Mucosa of descending colon (tissue), 3 donors: Measurements from ENCODE around the gene TRPC6. TPM values are rescaled to one million over a fixed set of nuclear protein-coding genes. Genes with fewer than 3 reads are reported as not detected.

ENCODE experiments used
- ATAC-seq: fragments of 200-7000 bp; cut with Tn5 transposase; one replicate; pipeline ENCODE4 v1.9.1; 2020; ENCODE audit warnings: mild to moderate bottlenecking, moderate library complexity
- DNase-seq, 3 donors: peaks; one replicate each; pipeline ENCODE4 v3.0.0-alpha.2; 2020
- H3K36me3 ChIP-seq: fragments of 200-600 bp; one replicate; pipeline ENCODE4 v1.8.0; 2021; ENCODE audit warnings: low read depth, mild to moderate bottlenecking
- H3K4me1 ChIP-seq: fragments of 200-600 bp; one replicate; pipeline ENCODE4 v1.8.0; 2021; ENCODE audit warnings: low read depth, mild to moderate bottlenecking
- H3K4me3 ChIP-seq: fragments of 200-600 bp; one replicate; pipeline ENCODE4 v1.8.0; 2021; ENCODE audit warnings: mild to moderate bottlenecking
- H3K9me3 ChIP-seq: fragments of 200-600 bp; one replicate; pipeline ENCODE4 v1.8.0; 2021; ENCODE audit warnings: mild to moderate bottlenecking
- intact Hi-C, 2 donors: fragments of 100-400 bp; cut with DNase I in 1 of 2; cut with micrococcal nuclease in 1 of 2; formaldehyde crosslinking; loops; one replicate each; pipeline versions ENCODE4 v1.11.0 to v1.11.1; 2022; cut with DNase I, micrococcal nuclease
- total RNA-seq, 3 donors: library from RNA; stranded (reverse); fragmentation: NEBNext Ultra II Directional in 2 of 3; extraction: Animal tissue kit (Norgen Biotek cat#: 25700) in 2 of 3; gene quantifications; one replicate each; pipeline versions ENCODE4 v1.2.1 to v1.2.4, GENCODE V29; 2021 to 2023
- TF ChIP-seq, protein P1 (sequence below): fragments of 200-600 bp; IDR thresholded peaks from one replicate; pipeline ENCODE4 v1.8.0; 2022; ENCODE audit warnings: antibody characterized with exemption, mild to moderate bottlenecking
- donor health status: DM: no; HTN: no; CAD: no; lungs with moderate emphysema.
- donor health status: DM: no; HTN: no; CAD: no.
- donor health status: DM: no; HTN: yes; CAD: no.

Gene TRPC6
- total RNA-seq, 3 donors from 2014 or later, result 1.3 to 4.7 (median 1.4) TPM

DNA sequence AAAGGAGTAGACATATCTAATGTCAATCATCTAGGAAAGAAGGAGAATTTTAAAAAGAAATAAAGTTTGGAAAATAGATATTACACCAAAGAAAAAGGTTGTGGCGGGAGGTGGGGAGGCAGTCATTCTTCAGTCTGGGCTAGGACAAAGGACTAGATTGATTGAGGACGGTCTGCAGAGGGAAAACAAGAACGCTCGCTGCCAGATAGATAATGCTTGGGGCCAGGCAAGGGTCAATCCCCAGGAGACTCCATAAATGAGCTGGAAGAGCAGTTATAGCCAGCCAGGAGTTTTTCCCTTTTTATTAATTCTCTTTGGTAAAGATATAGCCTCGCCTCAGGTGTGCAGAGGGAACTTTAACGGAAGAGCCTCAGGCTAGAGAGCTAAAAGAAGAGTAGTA, 6.3 kb downstream of the TRPC6 start:
- Histone ChIP-seq H3K4me3 (no peak overlapping the region), H3K36me3 (no peaks in the 10 kb centered on the region), H3K4me1 (no peaks in the 10 kb centered on the region), H3K9me3 (no peaks in the 10 kb centered on the region)
- DNase-seq (no peak), ATAC-seq (no peak)
- TF ChIP-seq, protein P1, sequence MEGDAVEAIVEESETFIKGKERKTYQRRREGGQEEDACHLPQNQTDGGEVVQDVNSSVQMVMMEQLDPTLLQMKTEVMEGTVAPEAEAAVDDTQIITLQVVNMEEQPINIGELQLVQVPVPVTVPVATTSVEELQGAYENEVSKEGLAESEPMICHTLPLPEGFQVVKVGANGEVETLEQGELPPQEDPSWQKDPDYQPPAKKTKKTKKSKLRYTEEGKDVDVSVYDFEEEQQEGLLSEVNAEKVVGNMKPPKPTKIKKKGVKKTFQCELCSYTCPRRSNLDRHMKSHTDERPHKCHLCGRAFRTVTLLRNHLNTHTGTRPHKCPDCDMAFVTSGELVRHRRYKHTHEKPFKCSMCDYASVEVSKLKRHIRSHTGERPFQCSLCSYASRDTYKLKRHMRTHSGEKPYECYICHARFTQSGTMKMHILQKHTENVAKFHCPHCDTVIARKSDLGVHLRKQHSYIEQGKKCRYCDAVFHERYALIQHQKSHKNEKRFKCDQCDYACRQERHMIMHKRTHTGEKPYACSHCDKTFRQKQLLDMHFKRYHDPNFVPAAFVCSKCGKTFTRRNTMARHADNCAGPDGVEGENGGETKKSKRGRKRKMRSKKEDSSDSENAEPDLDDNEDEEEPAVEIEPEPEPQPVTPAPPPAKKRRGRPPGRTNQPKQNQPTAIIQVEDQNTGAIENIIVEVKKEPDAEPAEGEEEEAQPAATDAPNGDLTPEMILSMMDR, result no peak
- intact Hi-C loops, result no loop called here

DNA sequence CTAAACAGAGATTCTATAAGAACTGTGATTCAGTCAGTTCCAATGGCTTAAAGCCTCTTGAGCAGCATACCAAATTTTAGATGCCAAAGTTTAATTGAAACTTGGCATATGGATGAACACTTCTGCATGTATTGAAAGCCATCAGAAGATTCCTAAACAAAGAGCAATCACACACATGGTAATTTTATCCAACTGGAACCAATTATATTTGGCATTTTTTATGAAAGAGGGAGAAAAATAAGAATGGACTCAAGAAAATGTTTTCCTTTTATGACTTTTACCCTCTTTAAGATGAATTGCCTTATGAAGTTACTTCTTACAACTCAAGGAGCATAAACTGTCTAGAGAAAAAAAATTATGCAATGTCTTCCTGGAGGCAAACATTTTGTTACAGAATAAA, 7.4 kb downstream of the TRPC6 start:
- no peaks in the 10 kb centered on the region for H3K36me3 ChIP-seq
- no peaks in the 10 kb centered on the region for H3K4me1 ChIP-seq
- TF ChIP-seq, protein P1, result no peak
- ATAC-seq (no peak), DNase-seq (no peak)
- intact Hi-C loops, result no loop called here
- H3K4me3 ChIP-seq, result no peak overlapping the region
- no peaks in the 10 kb centered on the region for H3K9me3 ChIP-seq

DNA sequence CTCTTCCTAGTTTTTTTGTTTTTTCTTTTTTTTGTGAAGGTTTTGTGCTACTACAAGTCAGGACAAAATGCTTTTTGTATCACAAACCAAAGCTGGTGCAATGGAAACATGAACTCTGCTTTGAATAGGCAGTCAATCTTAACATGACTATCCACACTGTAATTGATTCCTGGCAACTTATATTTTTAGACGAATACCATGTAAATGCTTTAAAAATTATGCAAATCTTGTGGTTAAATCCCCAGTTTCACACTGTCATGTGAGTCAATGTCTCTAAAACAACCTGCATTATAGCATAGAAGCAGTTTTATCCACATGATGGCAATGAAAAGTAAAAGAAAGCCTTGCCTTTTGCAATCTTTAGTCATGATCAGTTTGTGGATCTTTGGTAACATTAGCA, 8.9 kb downstream of the TRPC6 start:
- H3K9me3 ChIP-seq, result no peaks in the 10 kb centered on the region
- DNase-seq, result no peak
- ATAC-seq, result no peak
- H3K36me3 ChIP-seq, result no peaks in the 10 kb centered on the region
- no peaks in the 10 kb centered on the region for H3K4me1 ChIP-seq
- TF ChIP-seq, protein P1, result no peak
- intact Hi-C loops, result no loop called here
- H3K4me3 ChIP-seq, result no peak overlapping the region

- intact Hi-C loops, result no loop called here
These were observed 16.7 kb downstream of the TRPC6 start for GRCh38 chr11:101567071-101567470.

DNA sequence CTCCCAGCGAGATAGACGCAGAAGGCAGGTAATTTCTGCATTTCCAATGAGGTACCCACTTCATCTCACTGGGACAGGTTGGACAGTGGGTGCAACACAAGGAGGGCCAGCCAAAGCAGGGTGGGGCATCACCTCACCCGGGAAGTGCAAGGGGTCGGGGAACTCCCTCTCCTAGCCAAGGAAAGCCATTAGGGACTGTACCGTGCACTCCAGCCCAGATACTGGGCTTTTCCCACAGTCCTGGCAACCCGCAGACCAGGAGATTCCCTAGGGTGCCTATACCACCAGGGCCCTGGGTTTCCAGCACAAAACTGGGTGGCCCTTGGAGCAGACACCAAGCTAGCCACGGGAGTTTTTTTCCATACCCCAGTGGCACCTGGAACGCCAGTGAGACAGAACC, 17.2 kb downstream of the TRPC6 start:
- intact Hi-C loops, result no loop called here
- no peaks in the 10 kb centered on the region for H3K36me3 ChIP-seq
- no peaks in the 10 kb centered on the region for H3K9me3 ChIP-seq
- H3K4me3 ChIP-seq, result no peak overlapping the region
- ATAC-seq (no peak), DNase-seq (no peak)
- TF ChIP-seq, protein P1, result no peak
- no peaks in the 10 kb centered on the region for H3K4me1 ChIP-seq

More at GRCh38 chr11:101567071-101567470, 16.7 kb downstream of the TRPC6 start:
- H3K9me3 ChIP-seq, result no peaks in the 10 kb centered on the region
- H3K36me3 ChIP-seq, result no peaks in the 10 kb centered on the region
- DNase-seq (no peak), ATAC-seq (no peak)
- TF ChIP-seq, protein P1, result no peak
- no peak overlapping the region for H3K4me3 ChIP-seq
- H3K4me1 ChIP-seq, result no peaks in the 10 kb centered on the region

DNA sequence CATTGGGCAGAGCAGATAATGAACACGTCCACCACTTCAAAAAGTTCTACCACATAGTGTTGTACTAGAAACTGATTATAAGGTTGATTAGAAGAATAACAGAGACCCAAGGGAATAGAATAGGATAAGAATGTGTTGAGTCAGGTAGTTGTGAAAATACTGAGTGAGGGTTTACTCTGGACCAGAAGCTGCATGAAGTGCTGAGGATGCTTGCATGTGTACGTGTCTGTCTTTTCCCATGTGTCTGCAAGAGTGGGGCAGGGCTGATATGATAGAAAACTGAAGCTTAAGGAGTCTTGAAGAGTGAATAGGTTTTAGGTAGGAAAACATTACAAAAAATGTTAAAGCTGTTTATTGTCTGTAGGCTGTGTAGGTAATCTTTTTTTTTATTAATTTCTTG, 20.6 kb downstream of the TRPC6 start:
- H3K36me3 ChIP-seq, result no peaks in the 10 kb centered on the region
- no peaks in the 10 kb centered on the region for H3K4me1 ChIP-seq
- TF ChIP-seq, protein P1, result no peak
- H3K4me3 ChIP-seq, result no peak overlapping the region
- ATAC-seq (no peak), DNase-seq (no peak)
- intact Hi-C loops, result no loop called here
- no peaks in the 10 kb centered on the region for H3K9me3 ChIP-seq
